ENCODE results near the gene UBAC2.

- no peak for TF ChIP-seq POLR2A (IDR thresholded peaks at IDR 0.05; ENCODE audit: low read depth, low read length)
- no peak for TF ChIP-seq POLR2AphosphoS5 (IDR thresholded peaks at IDR 0.05; ENCODE audit: low read depth, low read length)
- no peak for TF ChIP-seq TAF1 (IDR thresholded peaks at IDR 0.05; ENCODE audit: borderline replicate concordance, low read depth, low read length)
Measured at GRCh38 chr13:99332456-99332855, 131.8 kb downstream of the UBAC2 start.
